Gastrocnemius medialis (tissue), 4 donors: ENCODE measurements around the gene ZNF146.

ENCODE experiments used
- CTCF ChIP-seq, 5 experiments: fragments of 450-650 bp in 3 of 5; fragments of 200-600 bp in 2 of 5; sonication (generic) in 2 of 5; IDR thresholded peaks in 4 of 5; conservative IDR thresholded peaks in 1 of 5; 1 replicate in 4 of 5; 2 replicates in 1 of 5; pipeline ENCODE4 v1.5.1; 2016 to 2019; ENCODE audit warnings: antibody characterized with exemption in 5 of 5, mild to moderate bottlenecking in 3 of 5, moderate library complexity in 3 of 5
- POLR2A ChIP-seq, 2 donors: fragments of 450-650 bp; IDR thresholded peaks; one replicate each; pipeline ENCODE4 v1.6.1; 2017; ENCODE audit warnings: antibody characterized with exemption in 2 of 2, mild to moderate bottlenecking in 2 of 2, moderate library complexity in 2 of 2

- TF ChIP-seq POLR2A (IDR thresholded peaks at IDR 0.05) (no peak), CTCF (IDR thresholded peaks at IDR 0.05 in 4 of 5, conservative IDR thresholded peaks at IDR 0.05 in 1 of 5) (no peak)
These were observed 51.0 kb downstream of the ZNF146 start for GRCh38 chr19:36265856-36266374.
